HCT116 (cell line): ENCODE data around the gene SLC25A18.

Experiments used
- CEBPB ChIP-seq: IDR thresholded peaks from 2 replicates; pipeline ENCODE4 v1.6.1; 2012; ENCODE audit warnings: low read depth
- POLR2AphosphoS5 ChIP-seq: IDR thresholded peaks from 2 replicates; pipeline ENCODE4 v1.6.1; 2011; ENCODE audit warnings: mild to moderate bottlenecking, low read depth, low read length, moderate library complexity
- YY1 ChIP-seq: IDR thresholded peaks from 2 replicates; pipeline ENCODE4 v1.6.1; 2011; ENCODE audit warnings: low read length, low read depth, moderate library complexity, mild to moderate bottlenecking; ENCODE audit not compliant: insufficient replicate concordance; ENCODE audit errors: extremely low read depth
- TF ChIP-seq, protein P1 (sequence below), 3 experiments: fragments of 200-600 bp in 1 of 3; sonication (generic) in 1 of 3; IDR thresholded peaks in 2 of 3; conservative IDR thresholded peaks in 1 of 3; 2 replicates each; pipeline ENCODE4 v1.5.1; 2012 to 2017; ENCODE audit warnings: low read depth in 2 of 3, low read length in 2 of 3, antibody characterized with exemption in 1 of 3, borderline replicate concordance in 1 of 3, control low read depth in 1 of 3, mild to moderate bottlenecking in 1 of 3, mixed read lengths in 1 of 3, mixed run types in 1 of 3, moderate library complexity in 1 of 3; ENCODE audit not compliant: insufficient read depth in 1 of 3

DNA sequence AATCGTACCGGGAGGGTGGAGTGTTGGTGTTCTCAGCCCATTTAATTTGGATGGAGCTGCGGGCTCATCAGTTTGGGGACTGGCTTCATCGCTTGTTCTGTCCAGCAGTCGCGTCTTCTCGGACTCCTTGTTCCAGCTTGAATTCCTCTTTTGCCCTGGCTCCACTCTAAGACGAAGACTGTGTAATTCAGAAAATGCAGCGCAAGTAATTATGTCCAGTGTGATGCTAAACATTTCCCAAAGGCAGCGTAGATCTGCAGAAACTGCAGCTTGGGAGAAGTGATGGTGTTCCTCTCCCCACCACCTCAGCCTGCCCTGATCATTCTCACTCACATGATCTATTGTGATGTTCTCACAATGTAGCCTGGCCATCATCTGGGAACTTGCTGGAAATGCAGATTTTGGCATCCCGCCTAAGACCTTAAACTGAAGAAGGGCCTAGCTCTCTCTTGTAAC, 666 bp downstream of the SLC25A18 start:
- TF ChIP-seq, protein P1, sequence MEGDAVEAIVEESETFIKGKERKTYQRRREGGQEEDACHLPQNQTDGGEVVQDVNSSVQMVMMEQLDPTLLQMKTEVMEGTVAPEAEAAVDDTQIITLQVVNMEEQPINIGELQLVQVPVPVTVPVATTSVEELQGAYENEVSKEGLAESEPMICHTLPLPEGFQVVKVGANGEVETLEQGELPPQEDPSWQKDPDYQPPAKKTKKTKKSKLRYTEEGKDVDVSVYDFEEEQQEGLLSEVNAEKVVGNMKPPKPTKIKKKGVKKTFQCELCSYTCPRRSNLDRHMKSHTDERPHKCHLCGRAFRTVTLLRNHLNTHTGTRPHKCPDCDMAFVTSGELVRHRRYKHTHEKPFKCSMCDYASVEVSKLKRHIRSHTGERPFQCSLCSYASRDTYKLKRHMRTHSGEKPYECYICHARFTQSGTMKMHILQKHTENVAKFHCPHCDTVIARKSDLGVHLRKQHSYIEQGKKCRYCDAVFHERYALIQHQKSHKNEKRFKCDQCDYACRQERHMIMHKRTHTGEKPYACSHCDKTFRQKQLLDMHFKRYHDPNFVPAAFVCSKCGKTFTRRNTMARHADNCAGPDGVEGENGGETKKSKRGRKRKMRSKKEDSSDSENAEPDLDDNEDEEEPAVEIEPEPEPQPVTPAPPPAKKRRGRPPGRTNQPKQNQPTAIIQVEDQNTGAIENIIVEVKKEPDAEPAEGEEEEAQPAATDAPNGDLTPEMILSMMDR (IDR thresholded peaks at IDR 0.05 in 2 of 3, conservative IDR thresholded peaks at IDR 0.05 in 1 of 3; ENCODE audit: borderline replicate concordance in 1 of 3, insufficient read depth in 1 of 3, low read depth in 2 of 3, low read length in 2 of 3) = no peak
- no peak for TF ChIP-seq CEBPB
- no peak for TF ChIP-seq POLR2AphosphoS5
- no peak for TF ChIP-seq YY1
